Measurements from ENCODE around the gene CCT3. TPM values are rescaled to one million over a fixed set of nuclear protein-coding genes. Genes with fewer than 3 reads are reported as not detected.
"Not testable (repeated sequence)": the region's sequence is repeated elsewhere in the genome, so short reads cannot be mapped to it uniquely, and the experiment has no call there.

The CCT3 gene
- total and polyA plus RNA-seq, 4 experiments from 2014 or later, result 109 to 234 (median 152) TPM

- intact Hi-C loops (cut with micrococcal nuclease), result no loop called here
- Mint-ChIP-seq H3K4me3 (no peak overlapping the region), H3K4me1 (peaks cover 1 to 6% (median 4%) of the 10 kb centered on the region in 4 donors), H3K36me3 (no peaks in the 10 kb centered on the region), H3K27ac (no peak overlapping the region), H3K9me3 (no peaks in the 10 kb centered on the region), H3K27me3 (peaks cover 15 to 35% of the 10 kb centered on the region in 2 donors)
- Histone ChIP-seq H3K27me3 (ENCODE audit: insufficient read depth, low read length) (peaks cover 10% of the 10 kb centered on the region), H3K4me1 (ENCODE audit: insufficient read depth, low read length) (peaks cover 8% of the 10 kb centered on the region), H3K27ac (ENCODE audit: low read depth, low read length) (no peak overlapping the region), H3K4me3 (ENCODE audit: low read length in 2 of 2) (no peak overlapping the region), H3K9me3 (ENCODE audit: control insufficient read depth in 1 of 2, low read length in 2 of 2) (no peaks in the 10 kb centered on the region), H3K36me3 (ENCODE audit: insufficient read depth, low read length) (no peaks in the 10 kb centered on the region)
- POLR2A ChIA-PET (ENCODE audit: partially characterized antibody), result no interaction called here
- DNase-seq, result no peak
- CTCF ChIA-PET (ENCODE audit: partially characterized antibody), result interaction anchor here (1.6 to 4.9 kb wide), 3 partner anchors 12 to 16 kb away, joined by 4 to 25 read pairs (median 5); no protein-coding TSS in a partner anchor
These were observed 35.5 kb upstream of the CCT3 start for GRCh38 chr1:156373546-156373945.

- Mint-ChIP-seq H3K4me1 (peaks cover 1 to 6% (median 4%) of the 10 kb centered on the region in 4 donors), H3K27me3 (peaks cover 21 to 41% of the 10 kb centered on the region in 2 donors), H3K27ac (no peak overlapping the region), H3K4me3 (no peak overlapping the region), H3K36me3 (no peaks in the 10 kb centered on the region), H3K9me3 (no peaks in the 10 kb centered on the region)
- POLR2A ChIA-PET (ENCODE audit: partially characterized antibody), result no interaction called here
- Histone ChIP-seq H3K27me3 (ENCODE audit: insufficient read depth, low read length) (peaks cover 17% of the 10 kb centered on the region), H3K27ac (ENCODE audit: low read depth, low read length) (no peak overlapping the region), H3K4me1 (ENCODE audit: insufficient read depth, low read length) (peaks cover 8% of the 10 kb centered on the region), H3K4me3 (ENCODE audit: low read length in 2 of 2) (no peak overlapping the region), H3K9me3 (ENCODE audit: control insufficient read depth in 1 of 2, low read length in 2 of 2) (no peaks in the 10 kb centered on the region), H3K36me3 (ENCODE audit: insufficient read depth, low read length) (no peaks in the 10 kb centered on the region)
- CTCF ChIA-PET (ENCODE audit: partially characterized antibody), result interaction anchor here (1.6 to 4.9 kb wide), 3 partner anchors 12 to 19 kb away, joined by 3 to 25 read pairs (median 5); no protein-coding TSS in a partner anchor
- intact Hi-C loops (cut with micrococcal nuclease), result no loop called here
- DNase-seq, result no peak
These were observed 34.8 kb upstream of the CCT3 start for GRCh38 chr1:156372876-156373275.

- Histone ChIP-seq H3K4me1 (ENCODE audit: insufficient read depth, low read length) (peaks cover 8% of the 10 kb centered on the region), H3K4me3 (ENCODE audit: low read length in 2 of 2) (no peak overlapping the region), H3K27ac (ENCODE audit: low read depth, low read length) (no peak overlapping the region), H3K9me3 (ENCODE audit: control insufficient read depth in 1 of 2, low read length in 2 of 2) (no peaks in the 10 kb centered on the region), H3K27me3 (ENCODE audit: insufficient read depth, low read length) (peaks cover 18% of the 10 kb centered on the region), H3K36me3 (ENCODE audit: insufficient read depth, low read length) (no peaks in the 10 kb centered on the region)
- CTCF ChIA-PET (ENCODE audit: partially characterized antibody), result interaction anchor here (1.6 to 4.9 kb wide), 3 partner anchors 13 to 20 kb away, joined by 3 to 25 read pairs (median 5); no protein-coding TSS in a partner anchor
- no peak for DNase-seq
- Mint-ChIP-seq H3K27me3 (peaks cover 23 to 47% of the 10 kb centered on the region in 2 donors), H3K27ac (no peak overlapping the region), H3K4me1 (peaks cover 1 to 6% (median 4%) of the 10 kb centered on the region in 4 donors), H3K9me3 (no peaks in the 10 kb centered on the region), H3K36me3 (no peaks in the 10 kb centered on the region), H3K4me3 (no peak overlapping the region)
- POLR2A ChIA-PET (ENCODE audit: partially characterized antibody), result interaction anchor here (0.6 kb wide), 1 partner anchor 11 kb away, joined by 3 read pairs; no protein-coding TSS in a partner anchor
- intact Hi-C loops (cut with micrococcal nuclease), result no loop called here
These were observed 34.1 kb upstream of the CCT3 start for GRCh38 chr1:156372265-156372586.

GRCh38 chr1:156371553-156372264 lies 33.6 kb upstream of the CCT3 start:
- no peaks in the 10 kb centered on the region for H3K9me3 ChIP-seq (ENCODE audit: control insufficient read depth in 1 of 2, low read length in 2 of 2)
- Mint-ChIP-seq H3K4me1 (peaks cover 1 to 6% (median 4%) of the 10 kb centered on the region in 4 donors), H3K27me3 (peaks cover 23 to 46% of the 10 kb centered on the region in 2 donors), H3K27ac (no peak overlapping the region), H3K36me3 (no peaks in the 10 kb centered on the region), H3K4me3 (no peak overlapping the region), H3K9me3 (no peaks in the 10 kb centered on the region)
- ChIA-PET CTCF (ENCODE audit: partially characterized antibody) (interaction anchor here (0.6 to 4.9 kb wide), 8 partner anchors 10 to 74 kb away, joined by 3 to 25 read pairs (median 5); no protein-coding TSS in a partner anchor), POLR2A (ENCODE audit: partially characterized antibody) (interaction anchor here (0.6 kb wide), 1 partner anchor 10 kb away, joined by 3 read pairs; no protein-coding TSS in a partner anchor)
- no peaks in the 10 kb centered on the region for H3K36me3 ChIP-seq (ENCODE audit: insufficient read depth, low read length)
- no peak overlapping the region for H3K4me3 ChIP-seq (ENCODE audit: low read length in 2 of 2)
- peaks cover 18% of the 10 kb centered on the region for H3K27me3 ChIP-seq (ENCODE audit: insufficient read depth, low read length)
- no peak overlapping the region for H3K27ac ChIP-seq (ENCODE audit: low read depth, low read length)
- H3K4me1 ChIP-seq (ENCODE audit: insufficient read depth, low read length), result peaks cover 8% of the 10 kb centered on the region
- no peak for DNase-seq
- intact Hi-C loops (cut with micrococcal nuclease), result no loop called here

- DNase-seq; H3K27ac Mint-ChIP-seq; H3K27ac ChIP-seq (ENCODE audit: low read depth, low read length); H3K9me3 ChIP-seq (ENCODE audit: control insufficient read depth in 1 of 2, low read length in 2 of 2); H3K4me3 ChIP-seq (ENCODE audit: low read length in 2 of 2); H3K4me1 ChIP-seq (ENCODE audit: insufficient read depth, low read length); H3K36me3 ChIP-seq (ENCODE audit: insufficient read depth, low read length); H3K4me1 Mint-ChIP-seq; POLR2A ChIA-PET (ENCODE audit: partially characterized antibody); H3K36me3 Mint-ChIP-seq; H3K9me3 Mint-ChIP-seq; intact Hi-C loops (cut with micrococcal nuclease): not testable (repeated sequence)
- Mint-ChIP-seq H3K27me3 (peaks cover 22 to 47% of the 10 kb centered on the region in 2 donors), H3K4me3 (peak overlapping the region in 6 of 8 donors; percentile 46 to 83 (median 77))
- peaks cover 18% of the 10 kb centered on the region for H3K27me3 ChIP-seq (ENCODE audit: insufficient read depth, low read length)
- CTCF ChIA-PET (ENCODE audit: partially characterized antibody), result interaction anchor here (1.0 to 4.9 kb wide), 2 partner anchors 15 to 257 kb away, joined by 3 to 25 read pairs; no protein-coding TSS in a partner anchor
These were observed 31.7 kb upstream of the CCT3 start for GRCh38 chr1:156369685-156370286.

GRCh38 chr1:156368889-156369684 lies 31.0 kb upstream of the CCT3 start, which contains the start of gene RHBG:
TSS of gene RHBG (plus strand) at chr1:156369211. CDS start at chr1:156369250, 39 bp downstream.
- no peak within 1 kb of the TSS for H3K4me3 ChIP-seq (ENCODE audit: low read length in 2 of 2)

More at GRCh38 chr1:156368889-156369684, 31.0 kb upstream of the CCT3 start, which contains the start of gene RHBG:
- Histone ChIP-seq H3K4me1 (ENCODE audit: insufficient read depth, low read length) (peaks cover 8% of the 10 kb centered on the region), H3K36me3 (ENCODE audit: insufficient read depth, low read length) (no peaks in the 10 kb centered on the region), H3K27ac (ENCODE audit: low read depth, low read length) (no peak within 1 kb of the TSS), H3K9me3 (ENCODE audit: control insufficient read depth in 1 of 2, low read length in 2 of 2) (no peaks in the 10 kb centered on the region), H3K27me3 (ENCODE audit: insufficient read depth, low read length) (peaks cover 22% of the 10 kb centered on the region)
- Mint-ChIP-seq H3K36me3 (no peaks in the 10 kb centered on the region), H3K4me1 (peaks cover 1 to 6% (median 4%) of the 10 kb centered on the region in 4 donors), H3K27me3 (peaks cover 25 to 51% of the 10 kb centered on the region in 2 donors), H3K27ac (no peak within 1 kb of the TSS), H3K4me3 (peak within 1 kb of the TSS; percentile 44 to 83 (median 68)), H3K9me3 (no peaks in the 10 kb centered on the region)
- intact Hi-C loops (cut with micrococcal nuclease), result no loop called here
- peak in 1 of 5 donors; percentile 19 for DNase-seq
- CTCF ChIA-PET (ENCODE audit: partially characterized antibody), result interaction anchor here (1.0 to 4.9 kb wide), 2 partner anchors 16 to 258 kb away, joined by 3 to 25 read pairs; no protein-coding TSS in a partner anchor
- POLR2A ChIA-PET (ENCODE audit: partially characterized antibody), result no interaction called here

All from CD4-positive, alpha-beta memory T cell (primary cell).